HFFc6 (cell line): Measurements from ENCODE around the gene MAP1LC3B2. TPM values are rescaled to one million over a fixed set of nuclear protein-coding genes. Genes with fewer than 3 reads are reported as not detected.

Source experiments
- DNase-seq: peaks from one replicate; pipeline ENCODE4 v3.0.0-alpha.2; 2018
- H3K27ac Mint-ChIP-seq: 2 replicates; pipeline ENCODE4 v1.8.0; 2020; ENCODE audit warnings: mild to moderate bottlenecking, mixed read lengths
- H3K27me3 Mint-ChIP-seq: 2 replicates; pipeline ENCODE4 v1.8.0; 2021; ENCODE audit warnings: mild to moderate bottlenecking, moderate library complexity, mixed read lengths; ENCODE audit not compliant: insufficient read depth
- H3K36me3 Mint-ChIP-seq: 2 replicates; pipeline ENCODE4 v1.8.0; 2021; ENCODE audit warnings: low read depth, mixed read lengths
- H3K4me1 Mint-ChIP-seq: 2 replicates; pipeline ENCODE4 v1.8.0; 2020; ENCODE audit warnings: low read depth, mixed read lengths
- H3K4me3 Mint-ChIP-seq: 2 replicates; pipeline ENCODE4 v1.8.0; 2020; ENCODE audit warnings: mild to moderate bottlenecking, moderate library complexity, mixed read lengths
- H3K9me3 Mint-ChIP-seq: 2 replicates; pipeline ENCODE4 v1.8.0; 2020; ENCODE audit warnings: mild to moderate bottlenecking, mixed read lengths
- CTCF ChIP-seq: fragments of 200-600 bp; sonication (generic); IDR thresholded peaks from 2 replicates; pipeline ENCODE4 v1.5.0; 2021; ENCODE audit warnings: antibody characterized with exemption, mild to moderate bottlenecking
- total RNA-seq, 6 experiments: library from RNA; stranded (reverse); fragmentation: NEBNext Ultra II Directional; extraction: Animal tissue kit (Norgen Biotek cat#: 25700); gene quantifications; 2 replicates in 1 of 6; 3 replicates in 5 of 6; pipeline ENCODE4 v1.2.3, GENCODE V29; 2021

MAP1LC3B2 gene
- total RNA-seq, 6 experiments from 2014 or later: 1.7 to 3.7 (median 2.9) TPM

- Mint-ChIP-seq H3K4me3 (peak overlapping the region; percentile 65), H3K36me3 (0 out of 2 replicates have a peak, but pooled peaks cover 4% of the 10 kb centered on the region), H3K27ac (peak overlapping the region; percentile 100), H3K27me3 (peaks cover 6% of the 10 kb centered on the region), H3K4me1 (peaks cover 72% of the 10 kb centered on the region), H3K9me3 (no peaks in the 10 kb centered on the region)
- DNase-seq: peak; percentile 93
- no peak for TF ChIP-seq CTCF
These were observed 31.1 kb upstream of the MAP1LC3B2 start for GRCh38 chr12:116528065-116528464.

- H3K36me3 Mint-ChIP-seq: 0 out of 2 replicates have a peak, but pooled peaks cover 4% of the 10 kb centered on the region
- peak overlapping the region; percentile 100 for H3K27ac Mint-ChIP-seq
- TF ChIP-seq CTCF: no peak
- peaks cover 76% of the 10 kb centered on the region for H3K4me1 Mint-ChIP-seq
- peak overlapping the region; percentile 65 for H3K4me3 Mint-ChIP-seq
- DNase-seq: no peak
- H3K27me3 Mint-ChIP-seq: peaks cover 6% of the 10 kb centered on the region
- no peaks in the 10 kb centered on the region for H3K9me3 Mint-ChIP-seq
These were observed 30.7 kb upstream of the MAP1LC3B2 start for GRCh38 chr12:116528498-116528897.

- peaks cover 77% of the 10 kb centered on the region for H3K4me1 Mint-ChIP-seq
- peaks cover 6% of the 10 kb centered on the region for H3K27me3 Mint-ChIP-seq
- TF ChIP-seq CTCF: no peak
- peak overlapping the region; percentile 100 for H3K27ac Mint-ChIP-seq
- H3K36me3 Mint-ChIP-seq: 0 out of 2 replicates have a peak, but pooled peaks cover 4% of the 10 kb centered on the region
- peak overlapping the region; percentile 65 for H3K4me3 Mint-ChIP-seq
- DNase-seq: peak; percentile 85
- H3K9me3 Mint-ChIP-seq: no peaks in the 10 kb centered on the region
These were observed 30.1 kb upstream of the MAP1LC3B2 start for GRCh38 chr12:116529048-116529447.

- Mint-ChIP-seq H3K4me3 (peak overlapping the region; percentile 65), H3K36me3 (0 out of 2 replicates have a peak, but pooled peaks cover 4% of the 10 kb centered on the region), H3K4me1 (peaks cover 78% of the 10 kb centered on the region), H3K9me3 (no peaks in the 10 kb centered on the region), H3K27ac (peak overlapping the region; percentile 100), H3K27me3 (peaks cover 6% of the 10 kb centered on the region)
- no peak for DNase-seq
- TF ChIP-seq CTCF: no peak
These were observed 29.5 kb upstream of the MAP1LC3B2 start for GRCh38 chr12:116529686-116530085.

GRCh38 chr12:116532428-116532827 lies 26.8 kb upstream of the MAP1LC3B2 start:
- no peak overlapping the region for H3K27ac Mint-ChIP-seq
- H3K27me3 Mint-ChIP-seq: no peaks in the 10 kb centered on the region; the same call in none of the 2 replicates
- DNase-seq: no peak
- H3K9me3 Mint-ChIP-seq: no peaks in the 10 kb centered on the region
- peaks cover 53% of the 10 kb centered on the region for H3K4me1 Mint-ChIP-seq
- H3K36me3 Mint-ChIP-seq: 0 out of 2 replicates have a peak, but pooled peaks cover 4% of the 10 kb centered on the region
- no peak for TF ChIP-seq CTCF
- H3K4me3 Mint-ChIP-seq: peak overlapping the region; percentile 90; the same call in 1 of the 2 replicates
